IPS-20b (cell line): ENCODE measurements around the gene MAP3K7CL.

Experiments used
- H3K27ac ChIP-seq: one replicate; pipeline ENCODE4 v1.5.1; 2013; ENCODE audit warnings: low read length
- H3K27me3 ChIP-seq: 2 replicates; pipeline ENCODE4 v1.6.1; 2013; ENCODE audit warnings: mild to moderate bottlenecking, low read length, inconsistent platforms; ENCODE audit not compliant: insufficient read depth
- H3K36me3 ChIP-seq: 2 replicates; pipeline ENCODE4 v1.6.1; 2013; ENCODE audit warnings: low read depth, mild to moderate bottlenecking, inconsistent platforms, low read length, moderate library complexity; ENCODE audit not compliant: insufficient read depth
- H3K4me1 ChIP-seq: 2 replicates; pipeline ENCODE4 v1.6.1; 2013; ENCODE audit warnings: mild to moderate bottlenecking, control low read depth, inconsistent platforms, low read length, moderate library complexity; ENCODE audit not compliant: insufficient read depth
- H3K4me3 ChIP-seq: 2 replicates; pipeline ENCODE4 v1.5.1; 2013; ENCODE audit warnings: mild to moderate bottlenecking, low read length, inconsistent platforms
- H3K9ac ChIP-seq: 2 replicates; pipeline ENCODE4 v1.6.1; 2013; ENCODE audit warnings: low read depth, mild to moderate bottlenecking, inconsistent platforms, low read length, moderate library complexity
- H3K9me3 ChIP-seq: 2 replicates; pipeline ENCODE4 v1.6.1; 2013; ENCODE audit warnings: mild to moderate bottlenecking, low read depth, low read length, inconsistent platforms; ENCODE audit not compliant: insufficient read depth

MAP3K7CL gene

DNA sequence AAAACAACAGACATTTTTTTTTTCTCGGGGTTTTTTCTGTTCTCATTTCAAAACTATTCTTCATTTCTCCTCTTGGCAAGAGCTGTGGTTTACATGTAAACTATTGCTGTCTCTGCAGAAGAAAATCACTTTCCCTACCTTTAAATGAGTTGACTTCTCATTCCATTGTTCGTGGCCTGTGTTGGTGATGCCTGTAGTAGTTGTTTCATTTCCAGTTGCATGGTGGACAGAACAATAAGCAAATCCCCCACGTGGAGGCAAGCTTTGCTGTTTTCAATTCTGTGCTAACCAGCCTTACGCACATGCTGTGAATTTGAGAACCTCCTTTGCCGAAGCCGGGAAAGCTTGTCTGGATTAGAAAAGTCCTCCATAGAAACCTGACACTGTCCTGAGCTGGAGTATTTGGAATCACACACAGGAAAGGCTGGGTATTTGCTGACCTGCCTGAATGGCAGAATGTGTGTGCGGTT is 26.2 kb upstream of the MAP3K7CL start:
- Histone ChIP-seq H3K27ac (no peak overlapping the region), H3K27me3 (no peaks in the 10 kb centered on the region), H3K4me3 (no peak overlapping the region), H3K9ac (no peak overlapping the region), H3K4me1 (no peaks in the 10 kb centered on the region), H3K9me3 (no peaks in the 10 kb centered on the region), H3K36me3 (no peaks in the 10 kb centered on the region)

DNA sequence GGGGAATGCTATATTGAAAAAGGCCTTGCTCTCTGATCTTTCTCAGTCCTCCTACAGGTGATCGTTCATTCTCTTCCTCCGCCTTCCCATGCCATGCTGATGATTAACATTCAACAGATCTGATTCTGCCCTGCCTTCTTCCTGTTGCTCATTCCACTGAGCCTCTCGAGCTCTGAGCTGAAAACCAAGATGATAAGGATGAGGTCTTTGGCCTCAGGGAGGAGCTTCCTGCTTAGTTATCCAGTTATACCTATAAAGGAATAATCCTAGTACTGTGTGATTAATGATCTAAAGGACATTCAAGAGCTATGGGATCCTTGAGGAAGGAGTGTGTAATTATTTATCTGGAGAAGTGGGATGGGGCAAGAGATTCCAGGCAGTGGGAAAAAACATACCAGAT is 25.2 kb upstream of the MAP3K7CL start:
- H3K27ac ChIP-seq, result no peak overlapping the region
- no peak overlapping the region for H3K4me3 ChIP-seq
- H3K4me1 ChIP-seq, result no peaks in the 10 kb centered on the region
- no peaks in the 10 kb centered on the region for H3K27me3 ChIP-seq
- no peaks in the 10 kb centered on the region for H3K36me3 ChIP-seq
- H3K9ac ChIP-seq, result no peak overlapping the region
- no peaks in the 10 kb centered on the region for H3K9me3 ChIP-seq

DNA sequence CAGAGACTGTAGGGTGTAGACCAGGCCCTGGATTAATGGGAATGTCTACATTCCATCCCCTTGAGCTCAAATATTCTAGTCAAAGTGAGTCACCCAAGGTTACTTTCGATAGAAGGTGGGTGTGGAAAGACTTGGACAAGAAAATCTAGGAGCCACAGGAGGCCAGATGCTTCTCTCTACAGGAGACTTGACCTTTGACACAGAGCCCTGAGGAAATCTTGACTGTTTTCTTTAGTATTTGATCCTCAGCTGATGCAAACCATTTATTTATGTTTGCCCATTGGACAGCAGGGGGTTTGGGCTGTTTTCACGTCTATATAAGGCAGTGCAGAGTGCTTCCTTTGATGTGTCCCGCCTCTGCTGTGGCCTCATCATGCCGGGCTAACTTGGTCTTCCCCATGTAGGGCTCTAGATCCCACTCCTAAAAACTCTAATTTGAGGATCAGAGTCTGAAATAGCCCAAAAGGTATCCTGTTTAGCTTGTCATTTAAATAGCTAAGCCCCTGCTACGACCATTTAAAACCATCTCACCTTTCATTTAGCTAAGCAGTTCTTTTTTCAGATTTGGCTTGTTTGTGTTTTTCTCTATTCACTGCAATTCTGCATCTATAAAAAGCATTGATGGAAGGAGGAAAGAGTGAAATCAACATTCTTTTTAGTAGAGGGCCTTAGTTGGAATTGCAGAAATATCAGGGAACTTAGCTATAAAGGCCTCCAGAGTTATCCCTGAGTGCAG is 15.5 kb upstream of the MAP3K7CL start:
- Histone ChIP-seq H3K9me3 (no peaks in the 10 kb centered on the region), H3K9ac (peak overlapping the region; percentile 30; the same call in 1 of the 2 replicates), H3K4me1 (peaks cover 9% of the 10 kb centered on the region; the same call in 1 of the 2 replicates), H3K27ac (no peak overlapping the region), H3K4me3 (no peak overlapping the region), H3K27me3 (no peaks in the 10 kb centered on the region), H3K36me3 (no peaks in the 10 kb centered on the region)

DNA sequence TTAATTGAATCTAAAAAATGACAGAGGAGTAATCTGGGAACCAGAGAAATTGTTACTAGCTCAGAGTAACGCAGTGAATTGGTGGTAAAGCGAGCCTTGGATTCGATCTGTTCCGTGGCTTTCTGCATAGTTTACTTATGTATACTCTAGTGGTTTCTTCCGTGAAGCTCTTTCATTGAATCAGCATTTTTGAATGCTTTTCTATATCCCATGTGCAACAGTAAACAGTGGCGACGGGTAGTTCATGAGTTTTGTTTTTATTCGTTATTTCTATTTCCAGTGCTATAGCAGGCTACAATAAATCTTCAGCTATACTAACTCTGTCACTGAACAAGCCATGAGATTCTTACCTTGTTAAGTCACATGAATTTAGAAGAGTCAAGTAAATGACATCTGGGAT is 14.5 kb upstream of the MAP3K7CL start:
- H3K4me1 ChIP-seq, result peaks cover 9% of the 10 kb centered on the region; the same call in 1 of the 2 replicates
- H3K27me3 ChIP-seq, result no peaks in the 10 kb centered on the region
- no peaks in the 10 kb centered on the region for H3K36me3 ChIP-seq
- no peak overlapping the region for H3K27ac ChIP-seq
- H3K4me3 ChIP-seq, result no peak overlapping the region
- H3K9ac ChIP-seq, result peak overlapping the region; percentile 30; the same call in 1 of the 2 replicates
- no peaks in the 10 kb centered on the region for H3K9me3 ChIP-seq

DNA sequence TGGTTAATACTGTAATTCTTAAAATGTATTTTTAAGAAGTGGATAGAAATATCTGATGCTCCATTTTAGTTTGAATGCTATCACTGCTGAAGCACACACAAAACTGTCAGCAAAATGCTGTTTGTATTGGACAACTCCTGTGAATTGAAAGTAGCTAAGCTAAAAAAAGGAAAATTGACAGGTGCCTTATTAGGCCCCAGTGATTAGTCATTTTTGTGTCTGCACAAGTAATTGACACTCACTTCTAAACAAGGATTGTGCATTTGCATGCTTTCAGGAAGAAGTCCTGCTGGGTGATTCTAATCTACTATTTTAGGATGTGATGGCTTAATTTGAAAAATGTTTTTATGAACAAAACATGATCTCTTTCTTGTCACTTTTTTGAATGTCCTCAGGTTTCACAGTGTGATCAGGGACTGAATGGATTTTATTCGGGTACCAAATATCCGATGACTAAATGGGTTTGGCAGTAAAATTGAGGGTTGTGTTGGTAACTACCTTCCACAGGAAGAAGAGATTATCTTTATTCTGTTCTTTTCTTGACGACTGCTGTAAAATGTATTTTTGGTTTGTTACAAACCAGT is 13.0 kb upstream of the MAP3K7CL start:
- no peak overlapping the region for H3K27ac ChIP-seq
- H3K4me3 ChIP-seq, result no peak overlapping the region
- H3K9me3 ChIP-seq, result no peaks in the 10 kb centered on the region
- no peak overlapping the region for H3K9ac ChIP-seq
- H3K27me3 ChIP-seq, result no peaks in the 10 kb centered on the region
- peaks cover 9% of the 10 kb centered on the region; the same call in 1 of the 2 replicates for H3K4me1 ChIP-seq
- H3K36me3 ChIP-seq, result no peaks in the 10 kb centered on the region

DNA sequence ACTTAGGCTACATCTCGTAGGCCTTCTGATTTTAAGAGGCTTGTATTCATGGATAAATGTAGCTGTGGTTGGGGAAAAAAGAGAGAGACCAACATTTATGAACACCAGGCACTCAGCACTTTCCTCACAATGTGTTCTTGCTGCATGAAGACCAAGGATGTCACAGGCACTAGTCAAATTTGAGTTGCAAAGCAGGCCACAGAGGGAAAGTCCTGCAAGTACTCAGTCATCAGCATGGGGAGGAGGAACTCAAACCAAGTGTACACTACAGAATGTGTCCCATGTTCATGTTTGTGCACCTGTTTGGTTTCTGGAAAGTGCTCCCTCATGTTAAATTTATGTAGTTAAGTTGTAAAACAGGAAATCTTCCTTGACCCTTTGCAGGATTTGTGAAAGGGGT is 8.7 kb upstream of the MAP3K7CL start:
- Histone ChIP-seq H3K9ac (no peak overlapping the region), H3K4me1 (no peaks in the 10 kb centered on the region), H3K4me3 (no peak overlapping the region), H3K9me3 (no peaks in the 10 kb centered on the region), H3K36me3 (no peaks in the 10 kb centered on the region), H3K27ac (no peak overlapping the region), H3K27me3 (no peaks in the 10 kb centered on the region)

DNA sequence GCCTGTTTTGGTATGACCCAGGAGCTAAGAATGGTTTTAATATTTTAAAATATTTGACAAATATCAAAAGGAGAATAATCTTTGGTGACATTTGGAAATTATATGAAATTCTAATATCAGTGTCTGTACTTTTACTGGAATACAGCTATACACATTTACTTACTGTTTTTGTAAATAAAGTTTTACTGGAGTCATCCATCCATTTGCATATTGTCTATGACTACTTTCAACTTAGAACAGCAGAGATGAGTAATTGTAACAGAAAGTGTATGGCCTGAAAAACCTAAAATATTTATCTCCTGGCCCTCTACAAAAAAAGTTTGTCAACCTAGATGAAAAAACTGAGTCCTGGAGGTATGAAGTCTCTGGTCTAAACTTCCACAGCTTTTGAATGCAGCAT is 5.8 kb upstream of the MAP3K7CL start:
- H3K9me3 ChIP-seq, result no peaks in the 10 kb centered on the region; the same call in 1 of the 2 replicates

DNA sequence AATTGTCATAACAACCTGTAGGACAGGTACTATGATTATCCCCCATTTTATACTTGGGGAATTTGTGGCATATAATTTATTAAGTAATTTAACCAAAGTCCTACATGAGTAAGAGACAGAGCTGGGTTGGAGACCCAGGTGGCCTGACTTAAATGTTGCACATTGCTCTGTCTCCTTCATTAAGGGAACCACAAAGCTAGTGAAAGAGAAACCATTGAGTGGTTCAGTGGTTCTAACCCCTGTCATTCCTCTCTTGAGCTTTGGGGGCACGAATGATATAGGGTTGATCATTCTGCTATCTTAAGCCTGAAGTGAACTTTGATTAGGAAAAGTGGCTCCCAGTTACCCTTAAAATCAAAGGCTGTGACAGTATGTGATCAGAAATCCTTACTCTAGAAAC is 5.3 kb upstream of the MAP3K7CL start:
- H3K9ac ChIP-seq, result no peak overlapping the region
- no peaks in the 10 kb centered on the region for H3K36me3 ChIP-seq
- no peaks in the 10 kb centered on the region for H3K4me1 ChIP-seq
- H3K27me3 ChIP-seq, result no peaks in the 10 kb centered on the region
- H3K9me3 ChIP-seq, result no peaks in the 10 kb centered on the region; the same call in 1 of the 2 replicates
- no peak overlapping the region for H3K27ac ChIP-seq
- no peak overlapping the region for H3K4me3 ChIP-seq

More for the DNA sequence above, 5.8 kb upstream of the MAP3K7CL start:
- Histone ChIP-seq H3K27me3 (no peaks in the 10 kb centered on the region), H3K4me3 (no peak overlapping the region), H3K36me3 (no peaks in the 10 kb centered on the region), H3K9ac (no peak overlapping the region), H3K4me1 (no peaks in the 10 kb centered on the region), H3K27ac (no peak overlapping the region)

DNA sequence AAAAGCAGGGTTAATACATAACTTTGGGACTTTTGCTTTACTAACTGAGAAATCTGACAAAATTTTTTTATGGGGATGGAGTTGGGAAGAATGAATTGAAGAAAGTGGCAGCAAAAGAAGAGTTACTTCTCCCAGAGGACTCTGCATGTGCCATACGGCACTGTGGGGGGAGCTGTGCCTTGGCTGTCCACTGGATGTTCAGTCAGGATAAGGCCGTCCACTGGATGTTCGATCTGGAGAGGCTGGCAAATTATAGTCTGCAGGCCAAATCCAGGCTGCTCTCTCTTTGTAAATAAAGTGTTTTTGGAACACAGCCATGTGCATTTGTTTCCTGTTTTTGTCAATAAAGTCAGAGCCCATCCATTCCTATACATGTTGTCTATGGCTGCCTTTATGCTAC is 4.5 kb upstream of the MAP3K7CL start:
- Histone ChIP-seq H3K4me1 (no peaks in the 10 kb centered on the region), H3K27ac (no peak overlapping the region), H3K27me3 (peaks cover 5% of the 10 kb centered on the region; the same call in 1 of the 2 replicates), H3K4me3 (no peak overlapping the region), H3K9me3 (no peaks in the 10 kb centered on the region; the same call in 1 of the 2 replicates), H3K36me3 (no peaks in the 10 kb centered on the region), H3K9ac (no peak overlapping the region)

DNA sequence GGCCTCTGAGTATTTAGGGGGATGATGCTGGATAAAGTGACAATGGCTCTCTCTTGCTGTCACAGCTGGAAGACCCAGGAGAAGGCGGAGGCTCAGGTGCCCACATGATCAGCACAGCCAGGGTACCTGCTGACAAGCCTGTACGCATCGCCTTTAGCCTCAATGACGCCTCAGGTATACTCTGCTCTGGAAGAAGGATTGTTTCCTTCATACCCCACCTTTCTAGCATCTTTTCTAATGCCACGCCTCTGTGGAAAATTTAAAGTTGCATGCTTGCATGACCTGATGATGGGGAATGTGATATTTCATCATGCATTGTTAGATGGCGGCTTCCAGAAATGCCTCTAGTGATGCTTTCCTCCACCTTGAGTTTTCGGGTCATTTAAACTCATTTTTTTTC is 2.8 kb downstream of the MAP3K7CL start:
- H3K9ac ChIP-seq, result no peak overlapping the region
- no peaks in the 10 kb centered on the region; the same call in 1 of the 2 replicates for H3K4me1 ChIP-seq
- peaks cover 22% of the 10 kb centered on the region for H3K27me3 ChIP-seq
- no peaks in the 10 kb centered on the region; the same call in 1 of the 2 replicates for H3K9me3 ChIP-seq
- H3K4me3 ChIP-seq, result no peak overlapping the region
- no peak overlapping the region for H3K27ac ChIP-seq
- H3K36me3 ChIP-seq, result no peaks in the 10 kb centered on the region

DNA sequence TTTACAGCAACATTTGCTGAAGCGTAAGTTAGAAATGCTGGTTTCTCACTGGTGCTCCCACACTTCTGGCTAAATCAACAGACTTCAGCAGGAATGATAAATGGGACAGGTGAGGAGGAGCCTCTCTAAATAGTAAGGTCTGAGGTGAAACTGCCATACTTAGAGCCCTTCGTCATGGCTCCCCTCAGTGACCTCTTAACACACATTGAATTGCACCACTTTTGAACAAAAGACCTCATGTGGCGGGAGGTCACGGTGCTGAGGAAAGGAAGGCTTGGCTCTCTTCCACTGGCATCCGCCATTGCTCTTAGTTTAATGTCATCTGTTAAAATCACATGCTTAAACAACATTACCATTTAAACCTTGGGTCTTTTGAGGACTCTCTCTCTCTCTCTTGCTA is 3.4 kb downstream of the MAP3K7CL start:
- Histone ChIP-seq H3K4me1 (no peaks in the 10 kb centered on the region; the same call in 1 of the 2 replicates), H3K9ac (no peak overlapping the region), H3K4me3 (no peak overlapping the region), H3K36me3 (no peaks in the 10 kb centered on the region), H3K27me3 (peaks cover 22% of the 10 kb centered on the region), H3K27ac (no peak overlapping the region), H3K9me3 (no peaks in the 10 kb centered on the region; the same call in 1 of the 2 replicates)

DNA sequence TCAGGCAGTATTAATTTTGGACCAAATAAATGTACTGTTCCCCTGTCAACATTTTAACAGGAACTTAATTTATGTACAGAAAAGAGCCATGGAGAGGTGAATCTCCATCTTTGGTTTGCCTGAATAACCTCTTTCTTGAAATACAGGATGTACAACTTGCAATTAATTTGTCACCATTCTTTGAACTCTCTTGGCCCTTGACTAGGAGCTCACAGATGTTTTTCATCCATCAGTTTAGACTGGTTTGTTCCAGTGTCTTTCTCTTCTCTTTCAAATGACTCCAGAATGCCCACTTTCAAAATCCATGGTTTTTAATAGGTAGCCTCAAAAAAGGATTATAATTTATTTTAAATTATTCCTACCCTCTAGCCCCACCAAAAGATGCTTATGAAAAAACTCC is 5.0 kb downstream of the MAP3K7CL start:
- Histone ChIP-seq H3K9ac (no peak overlapping the region), H3K27ac (no peak overlapping the region), H3K4me1 (no peaks in the 10 kb centered on the region; the same call in 1 of the 2 replicates), H3K4me3 (no peak overlapping the region), H3K27me3 (peaks cover 21% of the 10 kb centered on the region), H3K36me3 (no peaks in the 10 kb centered on the region), H3K9me3 (no peaks in the 10 kb centered on the region)
